ENCODE results near the gene GMNC.

GMNC gene

GRCh38 chr3:190862209-190863118, at the start of gene GMNC:
GMNC (minus strand) TSS chr3:190862694; CDS start chr3:190862615, 79 bp downstream.
- Histone ChIP-seq H3K4me1 (ENCODE audit: control insufficient read depth, low read length) (no peaks in the 10 kb centered on the region), H4K20me1 (ENCODE audit: control insufficient read depth, insufficient read depth, low read depth, low read length) (no peaks in the 10 kb centered on the region), H3K4me2 (ENCODE audit: low read length) (no peak within 1 kb of the TSS), H3K27ac (ENCODE audit: low read depth, low read length) (no peak within 1 kb of the TSS), H3K9me2 (replicated peaks; ENCODE audit: control insufficient read depth, low read length) (no peaks in the 10 kb centered on the region), H3F3A (ENCODE audit: control insufficient read depth, insufficient read depth) (no peaks in the 10 kb centered on the region), H3K27me3 (ENCODE audit: control insufficient read depth, low read length) (no peaks in the 10 kb centered on the region; the same call in 1 of the 2 replicates), H3K79me2 (ENCODE audit: control insufficient read depth, low read length) (no peaks in the 10 kb centered on the region), H3K9me3 (ENCODE audit: control insufficient read depth, insufficient read depth, low read length) (no peaks in the 10 kb centered on the region), H3K36me3 (ENCODE audit: control insufficient read depth, low read length) (no peaks in the 10 kb centered on the region), H3K4me3 (ENCODE audit: low read length) (no peak within 1 kb of the TSS)
- TF ChIP-seq EZH2phosphoT487 (IDR thresholded peaks at IDR 0.05; ENCODE audit: borderline replicate concordance, low read length) (no peak), CTCF (IDR thresholded peaks at IDR 0.05; ENCODE audit: low read depth, low read length, poor library complexity, severe bottlenecking) (no peak)

GRCh38 chr3:190911382-190911781, 48.9 kb upstream of the GMNC start:
- no peaks in the 10 kb centered on the region for H3K9me2 ChIP-seq (replicated peaks; ENCODE audit: control insufficient read depth, low read length)
- H3K4me2 ChIP-seq (ENCODE audit: low read length), result no peak overlapping the region
- H3F3A ChIP-seq (ENCODE audit: control insufficient read depth, insufficient read depth), result no peaks in the 10 kb centered on the region
- H3K9me3 ChIP-seq (ENCODE audit: control insufficient read depth, insufficient read depth, low read length), result no peaks in the 10 kb centered on the region
- H3K79me2 ChIP-seq (ENCODE audit: control insufficient read depth, low read length), result no peaks in the 10 kb centered on the region
- no peaks in the 10 kb centered on the region for H3K4me1 ChIP-seq (ENCODE audit: control insufficient read depth, low read length)
- no peak overlapping the region for H3K27ac ChIP-seq (ENCODE audit: low read depth, low read length)
- no peaks in the 10 kb centered on the region for H4K20me1 ChIP-seq (ENCODE audit: control insufficient read depth, insufficient read depth, low read depth, low read length)
- no peaks in the 10 kb centered on the region; the same call in 1 of the 2 replicates for H3K27me3 ChIP-seq (ENCODE audit: control insufficient read depth, low read length)
- TF ChIP-seq CTCF (IDR thresholded peaks at IDR 0.05; ENCODE audit: low read depth, low read length, poor library complexity, severe bottlenecking) (no peak), EZH2phosphoT487 (IDR thresholded peaks at IDR 0.05; ENCODE audit: borderline replicate concordance, low read length) (no peak)
- H3K36me3 ChIP-seq (ENCODE audit: control insufficient read depth, low read length), result no peaks in the 10 kb centered on the region
- H3K4me3 ChIP-seq (ENCODE audit: low read length), result no peak overlapping the region

- Histone ChIP-seq H3K79me2 (ENCODE audit: control insufficient read depth, low read length) (no peaks in the 10 kb centered on the region), H3K4me3 (ENCODE audit: low read length) (no peak overlapping the region), H3K4me2 (ENCODE audit: low read length) (no peak overlapping the region), H3F3A (ENCODE audit: control insufficient read depth, insufficient read depth) (no peaks in the 10 kb centered on the region), H3K9me2 (replicated peaks; ENCODE audit: control insufficient read depth, low read length) (no peaks in the 10 kb centered on the region), H3K36me3 (ENCODE audit: control insufficient read depth, low read length) (no peaks in the 10 kb centered on the region), H3K9me3 (ENCODE audit: control insufficient read depth, insufficient read depth, low read length) (no peaks in the 10 kb centered on the region), H3K4me1 (ENCODE audit: control insufficient read depth, low read length) (no peaks in the 10 kb centered on the region), H3K27ac (ENCODE audit: low read depth, low read length) (no peak overlapping the region), H4K20me1 (ENCODE audit: control insufficient read depth, insufficient read depth, low read depth, low read length) (no peaks in the 10 kb centered on the region), H3K27me3 (ENCODE audit: control insufficient read depth, low read length) (no peaks in the 10 kb centered on the region; the same call in 1 of the 2 replicates)
- TF ChIP-seq EZH2phosphoT487 (IDR thresholded peaks at IDR 0.05; ENCODE audit: borderline replicate concordance, low read length) (no peak), CTCF (IDR thresholded peaks at IDR 0.05; ENCODE audit: low read depth, low read length, poor library complexity, severe bottlenecking) (no peak)
Observed at GRCh38 chr3:190909908-190910307, 47.4 kb upstream of the GMNC start.
